A673 (cell line): ENCODE results near the gene LGALS3BP. TPM values are rescaled to one million over a fixed set of nuclear protein-coding genes. Genes with fewer than 3 reads are reported as not detected.
A peak's percentile ranks its signal among the peaks of the same experiment; 100 is the strongest.

Source experiments
- BruUV-seq: library from RNA; stranded (reverse); fragments of 400-500 nt; replicated peaks from 2 replicates; lab custom pipeline; 2021; lab: Mats Ljungman, UMichigan
- CTCF ChIA-PET: fragments of 300-600 bp; sonication (Branson Sonifier 250); formaldehyde crosslinking; loops from one replicate; lab custom pipeline; 2022; ENCODE audit warnings: antibody characterized with exemption; lab: Charles Lee
- POLR2A ChIA-PET: fragments of 300-600 bp; sonication (Branson Sonifier 250); formaldehyde crosslinking; loops from one replicate; lab custom pipeline; 2022; ENCODE audit warnings: antibody characterized with exemption; ENCODE audit not compliant: low non-redundant PET; lab: Charles Lee
- DNase-seq: peaks from one replicate; pipeline ENCODE4 v3.0.0-alpha.2; 2015; ENCODE audit warnings: low spot score
- H3K27ac ChIP-seq: fragments of 200-600 bp; sonication (generic); 2 replicates; pipeline ENCODE4 v1.5.1; 2016; ENCODE audit warnings: mixed run types, low read depth, mild to moderate bottlenecking, mixed read lengths, antibody characterized with exemption, low read length; ENCODE audit not compliant: poor library complexity, severe bottlenecking
- H3K27me3 ChIP-seq: fragments of 200-600 bp; sonication (generic); replicated peaks from 2 replicates; pipeline ENCODE4 v1.6.1; 2017; ENCODE audit warnings: mixed run types, low read depth, mild to moderate bottlenecking, mixed read lengths, antibody characterized with exemption, low read length; ENCODE audit not compliant: insufficient read depth, poor library complexity
- H3K36me3 ChIP-seq: fragments of 200-600 bp; sonication (generic); 2 replicates; pipeline ENCODE4 v1.6.1; 2016; ENCODE audit warnings: mixed run types, mild to moderate bottlenecking, mixed read lengths, antibody characterized with exemption, low read length; ENCODE audit not compliant: insufficient read depth, poor library complexity, severe bottlenecking
- H3K4me1 ChIP-seq: fragments of 200-600 bp; sonication (generic); 2 replicates; pipeline ENCODE4 v1.6.1; 2017; ENCODE audit warnings: mixed run types, mild to moderate bottlenecking, mixed read lengths, antibody characterized with exemption, low read length; ENCODE audit not compliant: insufficient read depth, poor library complexity, severe bottlenecking
- H3K4me3 ChIP-seq: fragments of 200-600 bp; sonication (generic); 2 replicates; pipeline ENCODE4 v1.5.1; 2016; ENCODE audit warnings: low read depth, mixed run types, mild to moderate bottlenecking, mixed read lengths, low read length; ENCODE audit not compliant: poor library complexity, severe bottlenecking
- H3K9me3 ChIP-seq: fragments of 200-600 bp; sonication (generic); 2 replicates; pipeline ENCODE4 v1.6.1; 2016; ENCODE audit warnings: mixed run types, low read depth, mild to moderate bottlenecking, mixed read lengths, antibody characterized with exemption, low read length; ENCODE audit not compliant: poor library complexity, severe bottlenecking
- EZH2 ChIP-seq: fragments of 200-600 bp; sonication (generic); IDR thresholded peaks from 2 replicates; pipeline ENCODE4 v1.6.1; 2017; ENCODE audit warnings: borderline replicate concordance, low read depth, mild to moderate bottlenecking, mixed read lengths, antibody characterized with exemption, low read length; ENCODE audit not compliant: poor library complexity, severe bottlenecking
- intact Hi-C: fragments of 100-400 bp; cut with micrococcal nuclease; formaldehyde crosslinking; loops from one replicate; pipeline ENCODE4 v1.10.0; 2022; ENCODE audit not compliant: unreplicated experiment
- total RNA-seq: library from RNA; stranded (reverse); gene quantifications from 2 replicates; pipeline ENCODE4 v1.2.3, GENCODE V29; 2021
- TF ChIP-seq, protein P1 (sequence below): fragments of 300-800, 200-600 bp; sonication (generic); conservative IDR thresholded peaks from 2 replicates; pipeline ENCODE4 v1.5.1; 2017; ENCODE audit warnings: low read depth, mild to moderate bottlenecking, antibody characterized with exemption, low read length, moderate library complexity, mixed read lengths

The LGALS3BP gene
- total RNA-seq, 1 experiment from 2014 or later, result 295 TPM

- intact Hi-C loops, result loop anchor here (1.0 kb wide), 1 partner anchor 106 kb away; no protein-coding TSS in a partner anchor
- no peak overlapping the region for H3K27ac ChIP-seq
- peaks cover 12% of the 10 kb centered on the region for H3K4me1 ChIP-seq
- no peak overlapping the region for H3K4me3 ChIP-seq
- no peaks in the 10 kb centered on the region for H3K27me3 ChIP-seq
- TSS peak; percentile 32 for BruUV-seq
- no peaks in the 10 kb centered on the region for H3K9me3 ChIP-seq
- peaks cover 43% of the 10 kb centered on the region for H3K36me3 ChIP-seq
- TF ChIP-seq EZH2, result no peak
- TF ChIP-seq, protein P1, sequence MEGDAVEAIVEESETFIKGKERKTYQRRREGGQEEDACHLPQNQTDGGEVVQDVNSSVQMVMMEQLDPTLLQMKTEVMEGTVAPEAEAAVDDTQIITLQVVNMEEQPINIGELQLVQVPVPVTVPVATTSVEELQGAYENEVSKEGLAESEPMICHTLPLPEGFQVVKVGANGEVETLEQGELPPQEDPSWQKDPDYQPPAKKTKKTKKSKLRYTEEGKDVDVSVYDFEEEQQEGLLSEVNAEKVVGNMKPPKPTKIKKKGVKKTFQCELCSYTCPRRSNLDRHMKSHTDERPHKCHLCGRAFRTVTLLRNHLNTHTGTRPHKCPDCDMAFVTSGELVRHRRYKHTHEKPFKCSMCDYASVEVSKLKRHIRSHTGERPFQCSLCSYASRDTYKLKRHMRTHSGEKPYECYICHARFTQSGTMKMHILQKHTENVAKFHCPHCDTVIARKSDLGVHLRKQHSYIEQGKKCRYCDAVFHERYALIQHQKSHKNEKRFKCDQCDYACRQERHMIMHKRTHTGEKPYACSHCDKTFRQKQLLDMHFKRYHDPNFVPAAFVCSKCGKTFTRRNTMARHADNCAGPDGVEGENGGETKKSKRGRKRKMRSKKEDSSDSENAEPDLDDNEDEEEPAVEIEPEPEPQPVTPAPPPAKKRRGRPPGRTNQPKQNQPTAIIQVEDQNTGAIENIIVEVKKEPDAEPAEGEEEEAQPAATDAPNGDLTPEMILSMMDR, result peak; percentile 93
- ChIA-PET CTCF (interaction anchor here (0.6 to 2.3 kb wide), 6 partner anchors 9 to 720 kb away, joined by 3 to 16 read pairs (median 3); partner anchors contain the start of gene LGALS3BP), POLR2A (no interaction called here)
- peak; percentile 80 for DNase-seq
Measured at GRCh38 chr17:78970834-78971755, 8.6 kb downstream of the LGALS3BP start.

GRCh38 chr17:78969865-78970264 lies 9.9 kb downstream of the LGALS3BP start:
- POLR2A ChIA-PET, result no interaction called here
- CTCF ChIA-PET, result no interaction called here
- peaks cover 39% of the 10 kb centered on the region for H3K36me3 ChIP-seq
- no peak overlapping the region for H3K27ac ChIP-seq
- DNase-seq, result no peak
- no peaks in the 10 kb centered on the region for H3K4me1 ChIP-seq
- H3K9me3 ChIP-seq, result no peaks in the 10 kb centered on the region
- H3K27me3 ChIP-seq, result no peaks in the 10 kb centered on the region
- no peak overlapping the region for H3K4me3 ChIP-seq
- no TSS peak for BruUV-seq
- intact Hi-C loops, result no loop called here
- TF ChIP-seq EZH2, result no peak
- TF ChIP-seq, protein P1, result no peak

- H3K36me3 ChIP-seq, result peaks cover 27% of the 10 kb centered on the region
Measured at GRCh38 chr17:78967782-78968362, 11.9 kb downstream of the LGALS3BP start.

More at GRCh38 chr17:78967782-78968362, 11.9 kb downstream of the LGALS3BP start:
- no peak for TF ChIP-seq EZH2
- TF ChIP-seq, protein P1, result no peak
- no peak for DNase-seq
- ChIA-PET CTCF (interaction anchor here (0.9 kb wide), 1 partner anchor 104 kb away, joined by 3 read pairs; no protein-coding TSS in a partner anchor), POLR2A (interaction anchor here (0.6 to 0.7 kb wide), 2 partner anchors 18 to 1096 kb away, joined by 3 to 7 read pairs; no protein-coding TSS in a partner anchor)
- no TSS peak for BruUV-seq
- no peak overlapping the region for H3K27ac ChIP-seq
- intact Hi-C loops, result no loop called here
- no peaks in the 10 kb centered on the region for H3K4me1 ChIP-seq
- no peaks in the 10 kb centered on the region for H3K27me3 ChIP-seq
- H3K9me3 ChIP-seq, result no peaks in the 10 kb centered on the region
- no peak overlapping the region for H3K4me3 ChIP-seq
